ENCODE data around the gene MAP3K3.

DNA sequence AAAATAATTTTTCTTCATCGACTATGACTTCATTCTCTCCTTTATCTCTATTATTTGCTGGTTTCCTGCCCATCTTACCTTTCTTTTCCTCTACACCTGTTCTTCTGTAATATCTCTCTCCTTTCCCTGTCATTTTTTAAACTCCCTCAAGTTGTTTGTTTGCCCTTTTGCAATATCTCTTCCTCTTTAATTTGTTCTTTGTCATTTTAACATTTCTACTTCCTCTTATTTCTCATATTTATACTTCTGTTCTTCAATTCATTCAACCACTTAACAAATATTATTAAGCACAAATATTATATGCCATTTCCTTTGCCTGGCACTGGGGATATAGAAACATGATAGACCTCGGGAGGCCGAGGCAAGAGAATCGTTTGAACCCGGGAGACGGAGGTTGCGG, 22.6 kb downstream of the MAP3K3 start:
- TF ChIP-seq POLR2A (IDR thresholded peaks at IDR 0.05; ENCODE audit: low read length): no peak
- no peak for TF ChIP-seq GATA1 (IDR thresholded peaks at IDR 0.05; ENCODE audit: low read depth, low read length)
